Measurements from ENCODE around the gene DESI1. TPM values are rescaled to one million over a fixed set of nuclear protein-coding genes. Genes with fewer than 3 reads are reported as not detected.
"Not testable (repeated sequence)": the region's sequence is repeated elsewhere in the genome, so short reads cannot be mapped to it uniquely, and the experiment has no call there.

The DESI1 gene
- total RNA-seq, 2 experiments from 2014 or later: 55.5 to 57.9 TPM

GRCh38 chr22:41579997-41580355, 40.9 kb downstream of the DESI1 start:
- Mint-ChIP-seq H3K36me3 (peaks cover 28% of the 10 kb centered on the region), H3K4me3 (no peak overlapping the region), H3K27ac (no peak overlapping the region), H3K4me1 (ENCODE audit: low read depth) (no peaks in the 10 kb centered on the region), H3K9me3 (no peaks in the 10 kb centered on the region), H3K27me3 (no peaks in the 10 kb centered on the region)
- intact Hi-C loops (cut with micrococcal nuclease): no loop called here
- POLR2A ChIA-PET: interaction anchor here (2.2 kb wide), 1 partner anchor 10 kb away, joined by 7 read pairs; the partner anchor contains the start of gene PMM1
- no peak for DNase-seq
- CTCF ChIA-PET: interaction anchor here (0.6 kb wide), 1 partner anchor 94 kb away, joined by 3 read pairs; no protein-coding TSS in a partner anchor

GRCh38 chr22:41579297-41579996, 41.4 kb downstream of the DESI1 start:
- Mint-ChIP-seq H3K9me3 (no peaks in the 10 kb centered on the region), H3K27ac (no peak overlapping the region), H3K4me3 (no peak overlapping the region), H3K36me3 (peaks cover 28% of the 10 kb centered on the region), H3K27me3 (no peaks in the 10 kb centered on the region), H3K4me1 (ENCODE audit: low read depth) (no peaks in the 10 kb centered on the region)
- POLR2A ChIA-PET: interaction anchor here (2.2 kb wide), 1 partner anchor 11 kb away, joined by 7 read pairs; the partner anchor contains the start of gene PMM1
- DNase-seq: no peak
- intact Hi-C loops (cut with micrococcal nuclease): no loop called here
- CTCF ChIA-PET: interaction anchor here (0.6 kb wide), 1 partner anchor 94 kb away, joined by 3 read pairs; no protein-coding TSS in a partner anchor

DNA sequence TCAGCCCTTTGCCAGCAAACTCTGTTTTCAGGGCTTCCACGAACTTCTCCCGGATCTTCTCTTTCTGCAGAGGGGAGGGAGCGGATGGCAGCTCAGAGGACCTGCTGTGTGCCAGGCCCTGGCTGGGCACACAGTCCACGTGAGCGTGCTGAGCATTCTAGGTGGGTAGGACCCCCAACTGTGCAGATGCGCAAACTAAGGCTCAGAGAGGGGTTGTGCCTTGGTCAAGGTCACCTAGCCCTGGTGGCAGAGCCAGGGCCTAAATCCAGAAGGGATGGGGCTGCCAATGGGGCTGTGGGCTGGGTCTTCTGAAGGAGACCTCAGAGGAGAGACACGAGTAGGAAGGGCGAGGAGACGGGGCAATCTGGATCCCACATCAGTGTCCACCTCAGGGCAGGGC, 42.0 kb downstream of the DESI1 start:
- Mint-ChIP-seq H3K4me1 (ENCODE audit: low read depth) (no peaks in the 10 kb centered on the region), H3K27ac (no peak overlapping the region), H3K9me3 (no peaks in the 10 kb centered on the region), H3K27me3 (no peaks in the 10 kb centered on the region), H3K4me3 (no peak overlapping the region), H3K36me3 (peaks cover 25% of the 10 kb centered on the region)
- POLR2A ChIA-PET: interaction anchor here (2.2 kb wide), 1 partner anchor 11 kb away, joined by 7 read pairs; the partner anchor contains the start of gene PMM1
- no peak for DNase-seq
- intact Hi-C loops (cut with micrococcal nuclease): no loop called here
- CTCF ChIA-PET: no interaction called here

DNA sequence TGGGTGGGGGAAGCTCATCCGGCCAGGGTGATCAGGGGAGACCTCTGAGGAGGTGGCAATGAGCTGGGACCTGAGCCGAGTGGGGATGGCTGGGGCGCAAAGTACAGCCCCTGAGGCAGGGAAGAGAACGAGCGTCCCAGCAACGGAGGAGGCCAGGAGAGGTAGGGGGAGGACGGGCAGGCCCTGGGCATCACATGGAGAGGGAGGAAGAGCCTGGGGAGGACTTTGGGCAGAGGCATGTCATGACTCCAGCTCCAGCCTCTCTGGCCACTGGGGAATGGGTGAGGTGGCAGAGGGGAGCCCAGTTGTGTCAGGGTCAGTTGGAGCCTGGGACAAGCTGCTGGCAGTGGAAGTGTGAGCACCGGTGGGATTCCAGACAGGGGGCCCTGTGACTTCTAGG, 42.7 kb downstream of the DESI1 start:
- H3K4me1 Mint-ChIP-seq (ENCODE audit: low read depth): no peaks in the 10 kb centered on the region
- H3K4me3 Mint-ChIP-seq: no peak overlapping the region
- H3K27ac Mint-ChIP-seq: no peak overlapping the region
- H3K9me3 Mint-ChIP-seq: no peaks in the 10 kb centered on the region
- CTCF ChIA-PET: interaction anchor here (1.1 kb wide), 1 partner anchor 89 kb away, joined by 6 read pairs; no protein-coding TSS in a partner anchor
- POLR2A ChIA-PET: interaction anchor here (0.7 kb wide), 1 partner anchor 11 kb away, joined by 4 read pairs; the partner anchor contains the start of gene PMM1
- H3K36me3 Mint-ChIP-seq: peaks cover 20% of the 10 kb centered on the region
- no peaks in the 10 kb centered on the region for H3K27me3 Mint-ChIP-seq
- no peak for DNase-seq
- intact Hi-C loops (cut with micrococcal nuclease): no loop called here

- H3K4me1 Mint-ChIP-seq (ENCODE audit: low read depth): no peaks in the 10 kb centered on the region
- POLR2A ChIA-PET: no interaction called here
- CTCF ChIA-PET: interaction anchor here (0.7 to 1.1 kb wide), 3 partner anchors 8 to 90 kb away, joined by 3 to 6 read pairs (median 3); no protein-coding TSS in a partner anchor
- H3K4me3 Mint-ChIP-seq: no peak overlapping the region
- no peak overlapping the region for H3K27ac Mint-ChIP-seq
- intact Hi-C loops (cut with micrococcal nuclease): no loop called here
- peak; percentile 53 for DNase-seq
- H3K27me3 Mint-ChIP-seq: no peaks in the 10 kb centered on the region
- peaks cover 15% of the 10 kb centered on the region for H3K36me3 Mint-ChIP-seq
- no peaks in the 10 kb centered on the region for H3K9me3 Mint-ChIP-seq
These were observed 44.0 kb downstream of the DESI1 start for GRCh38 chr22:41576877-41577276.

GRCh38 chr22:41575533-41575932, 45.3 kb downstream of the DESI1 start:
- Mint-ChIP-seq H3K4me3 (no peak overlapping the region), H3K9me3 (no peaks in the 10 kb centered on the region), H3K27me3 (no peaks in the 10 kb centered on the region), H3K36me3 (peaks cover 15% of the 10 kb centered on the region), H3K27ac (no peak overlapping the region), H3K4me1 (ENCODE audit: low read depth) (no peaks in the 10 kb centered on the region)
- intact Hi-C loops (cut with micrococcal nuclease): no loop called here
- ChIA-PET POLR2A (no interaction called here), CTCF (no interaction called here)
- DNase-seq: no peak

DNA sequence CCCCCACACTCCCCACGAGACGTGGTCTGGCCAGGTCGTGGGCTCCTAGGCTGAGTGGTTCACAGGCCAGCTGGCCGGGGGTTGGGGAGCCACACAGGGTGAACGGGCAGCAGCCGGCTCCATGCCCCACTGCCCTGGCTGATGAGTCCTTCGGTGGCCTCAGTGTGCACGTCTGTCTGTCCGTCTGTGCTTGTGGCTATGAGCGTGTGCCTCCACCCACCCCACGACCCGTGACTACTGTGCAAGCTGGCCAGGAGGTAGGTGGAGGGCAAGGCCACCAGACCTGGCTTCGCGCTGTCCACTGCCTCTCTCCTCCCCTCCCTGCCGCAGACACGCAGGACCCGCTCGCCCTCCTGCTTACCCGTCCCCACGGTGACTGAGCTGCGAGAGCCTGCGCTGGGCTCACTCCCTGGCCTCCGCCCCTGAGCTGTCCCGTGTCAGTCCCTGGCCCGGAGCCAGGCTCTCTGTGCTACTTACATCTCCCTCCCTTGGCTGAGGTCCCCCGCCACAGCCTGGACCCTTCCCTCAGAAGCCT, 45.9 kb downstream of the DESI1 start:
- POLR2A ChIA-PET: no interaction called here
- intact Hi-C loops (cut with micrococcal nuclease): no loop called here
- Mint-ChIP-seq H3K9me3 (no peaks in the 10 kb centered on the region), H3K27ac (no peak overlapping the region), H3K4me1 (ENCODE audit: low read depth) (no peaks in the 10 kb centered on the region), H3K27me3 (no peaks in the 10 kb centered on the region), H3K36me3 (peaks cover 15% of the 10 kb centered on the region), H3K4me3 (no peak overlapping the region)
- CTCF ChIA-PET: no interaction called here
- no peak for DNase-seq

- intact Hi-C loops (cut with micrococcal nuclease): no loop called here
- Mint-ChIP-seq H3K4me3 (no peak overlapping the region), H3K27ac (no peak overlapping the region), H3K27me3 (no peaks in the 10 kb centered on the region), H3K36me3 (peaks cover 15% of the 10 kb centered on the region), H3K9me3 (no peaks in the 10 kb centered on the region), H3K4me1 (ENCODE audit: low read depth) (no peaks in the 10 kb centered on the region)
- ChIA-PET CTCF (no interaction called here), POLR2A (no interaction called here)
- DNase-seq: no peak
These were observed 47.2 kb downstream of the DESI1 start for GRCh38 chr22:41573677-41574076.

DNA sequence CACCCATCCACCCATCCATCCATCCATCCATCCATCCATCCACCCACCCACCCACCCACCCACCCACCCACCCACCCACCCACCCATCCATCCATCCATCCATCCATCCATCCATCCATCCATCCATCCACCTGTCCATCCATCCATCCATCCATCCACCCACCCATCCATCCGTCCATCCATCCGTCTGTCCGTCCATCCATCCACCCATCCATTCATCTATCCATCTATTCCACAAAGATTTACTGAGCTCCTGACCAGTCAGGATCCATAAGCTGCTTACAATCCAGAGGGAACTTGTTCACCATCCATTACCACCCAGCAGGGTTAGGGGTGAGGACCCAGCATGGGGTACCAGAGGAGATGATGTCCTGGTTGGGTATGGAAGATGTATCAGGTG, 48.5 kb downstream of the DESI1 start:
- intact Hi-C loops (cut with micrococcal nuclease); DNase-seq; H3K9me3 Mint-ChIP-seq; CTCF ChIA-PET; POLR2A ChIA-PET; H3K27ac Mint-ChIP-seq; H3K4me3 Mint-ChIP-seq; H3K4me1 Mint-ChIP-seq (ENCODE audit: low read depth); H3K27me3 Mint-ChIP-seq: not testable (repeated sequence)
- peaks cover 12% of the 10 kb centered on the region for H3K36me3 Mint-ChIP-seq

DNA sequence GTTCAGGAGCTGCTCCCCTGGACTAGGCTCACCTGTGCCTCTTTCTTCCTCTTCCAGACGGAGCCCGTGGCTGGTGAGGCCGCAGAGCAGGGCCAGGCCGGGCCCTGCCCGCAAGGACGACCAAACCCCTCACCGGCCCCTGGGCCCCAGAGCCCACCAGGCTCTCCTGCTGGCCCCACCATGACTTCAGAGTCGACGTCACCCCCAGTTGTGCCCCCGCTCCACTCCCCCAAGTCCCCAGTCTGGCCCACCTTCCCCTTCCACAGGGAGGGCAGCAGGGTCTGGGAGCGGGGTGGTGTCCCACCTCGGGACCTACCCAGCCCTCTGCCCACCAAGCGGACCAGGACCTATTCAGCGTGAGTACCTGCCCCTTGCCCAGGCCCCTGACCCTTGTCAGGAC, 49.1 kb downstream of the DESI1 start:
- H3K27me3 Mint-ChIP-seq: no peaks in the 10 kb centered on the region
- ChIA-PET POLR2A (interaction anchor here (2.4 kb wide), 1 partner anchor 18 kb away, joined by 7 read pairs; the partner anchor contains the start of gene PMM1), CTCF (interaction anchor here (0.6 kb wide), 1 partner anchor 353 kb away, joined by 3 read pairs; no protein-coding TSS in a partner anchor)
- intact Hi-C loops (cut with micrococcal nuclease): no loop called here
- H3K4me1 Mint-ChIP-seq (ENCODE audit: low read depth): no peaks in the 10 kb centered on the region
- no peaks in the 10 kb centered on the region for H3K9me3 Mint-ChIP-seq
- DNase-seq: no peak
- no peak overlapping the region for H3K27ac Mint-ChIP-seq
- no peak overlapping the region for H3K4me3 Mint-ChIP-seq
- peaks cover 9% of the 10 kb centered on the region for H3K36me3 Mint-ChIP-seq

GRCh38 chr22:41570221-41570620, 50.6 kb downstream of the DESI1 start:
- POLR2A ChIA-PET: interaction anchor here (2.4 kb wide), 1 partner anchor 19 kb away, joined by 7 read pairs; the partner anchor contains the start of gene PMM1
- CTCF ChIA-PET: no interaction called here
- no peaks in the 10 kb centered on the region for H3K27me3 Mint-ChIP-seq
- H3K36me3 Mint-ChIP-seq: no peaks in the 10 kb centered on the region
- H3K27ac Mint-ChIP-seq: no peak overlapping the region
- DNase-seq: no peak
- H3K9me3 Mint-ChIP-seq: no peaks in the 10 kb centered on the region
- intact Hi-C loops (cut with micrococcal nuclease): no loop called here
- H3K4me3 Mint-ChIP-seq: no peak overlapping the region
- H3K4me1 Mint-ChIP-seq (ENCODE audit: low read depth): peaks cover 3% of the 10 kb centered on the region

DNA sequence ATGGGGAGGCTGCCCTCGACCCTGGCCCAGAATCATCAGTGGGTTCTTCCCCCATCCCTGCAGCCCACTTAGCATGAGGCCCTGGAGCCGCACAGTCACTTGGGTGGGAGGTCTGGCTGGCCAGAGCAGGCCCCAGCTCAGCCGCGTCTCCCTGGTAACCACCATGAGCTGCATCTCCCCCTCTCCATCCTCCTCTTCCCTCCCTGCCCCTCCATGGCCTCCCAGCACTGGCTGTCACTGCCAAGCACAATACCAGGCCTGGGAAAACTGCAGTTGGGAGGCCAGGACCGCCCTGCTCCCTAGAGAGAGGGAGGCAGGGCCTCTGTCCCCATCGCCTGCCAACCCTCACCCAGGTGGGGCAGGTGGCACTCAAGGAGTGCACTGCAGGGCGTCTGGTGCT, 52.0 kb downstream of the DESI1 start:
- peaks cover 3% of the 10 kb centered on the region for H3K4me1 Mint-ChIP-seq (ENCODE audit: low read depth)
- H3K27ac Mint-ChIP-seq: no peak overlapping the region
- no peaks in the 10 kb centered on the region for H3K9me3 Mint-ChIP-seq
- H3K4me3 Mint-ChIP-seq: no peak overlapping the region
- ChIA-PET CTCF (interaction anchor here (1.0 to 1.1 kb wide), 2 partner anchors 8 to 42 kb away, joined by 3 read pairs; no protein-coding TSS in a partner anchor), POLR2A (no interaction called here)
- intact Hi-C loops (cut with micrococcal nuclease): no loop called here
- H3K27me3 Mint-ChIP-seq: no peaks in the 10 kb centered on the region
- no peaks in the 10 kb centered on the region for H3K36me3 Mint-ChIP-seq
- DNase-seq: no peak

GRCh38 chr22:41567512-41567768, 53.4 kb downstream of the DESI1 start:
- intact Hi-C loops (cut with micrococcal nuclease): no loop called here
- CTCF ChIA-PET: no interaction called here
- POLR2A ChIA-PET: interaction anchor here (0.6 to 0.9 kb wide), 2 partner anchors 22 to 25 kb away, joined by 3 to 5 read pairs; partner anchors contain the start of gene PMM1
- Mint-ChIP-seq H3K27me3 (no peaks in the 10 kb centered on the region), H3K27ac (no peak overlapping the region), H3K9me3 (no peaks in the 10 kb centered on the region), H3K36me3 (no peaks in the 10 kb centered on the region), H3K4me3 (no peak overlapping the region), H3K4me1 (ENCODE audit: low read depth) (peaks cover 3% of the 10 kb centered on the region)
- no peak for DNase-seq

Data from activated CD4-positive, alpha-beta memory T cell treated with anti-CD3 and anti-CD28 coated beads for 36 hours (primary cell).